ENCODE results near the gene RNF31. TPM values are rescaled to one million over a fixed set of nuclear protein-coding genes. Genes with fewer than 3 reads are reported as not detected.

The RNF31 gene
- total and polyA plus RNA-seq, 2 of the 13 experiments (the other 11 are each of a cell fraction or from before 2014, with no cell fraction given) = 48.2 to 86.8 TPM

- TF ChIP-seq KIAA2018 (CRISPR knock-in tag; IDR thresholded peaks at IDR 0.05; ENCODE audit: borderline replicate concordance) (no peak), KAT7 (CRISPR knock-in tag; IDR thresholded peaks at IDR 0.05; ENCODE audit: borderline replicate concordance) (peak; percentile 48; the same call in 1 of the 2 replicates), CCDC6 (CRISPR knock-in tag; IDR thresholded peaks at IDR 0.05) (no peak), IRF1 (CRISPR knock-in tag; IDR thresholded peaks at IDR 0.05; ENCODE audit: low read depth) (no peak), ZNF263 (CRISPR knock-in tag; IDR thresholded peaks at IDR 0.05) (no peak), TBL1XR1 (IDR thresholded peaks at IDR 0.05; ENCODE audit: borderline replicate concordance, low read length, partially characterized antibody) (no peak), ELF3 (CRISPR knock-in tag; IDR thresholded peaks at IDR 0.05) (peak; percentile 71; the same call in 1 of the 2 replicates), ZNF850 (CRISPR knock-in tag; conservative IDR thresholded peaks at IDR 0.05) (no peak), GLMP (CRISPR knock-in tag; IDR thresholded peaks at IDR 0.05; ENCODE audit: borderline replicate concordance) (no peak), DRAP1 (CRISPR knock-in tag; IDR thresholded peaks at IDR 0.05) (0 out of 2 replicates have a peak, but pooled peaks have one; percentile 51), SRF (IDR thresholded peaks at IDR 0.05; ENCODE audit: low read depth, low read length) (no peak), ELF1 (CRISPR knock-in tag; IDR thresholded peaks at IDR 0.05) (peak; percentile 59), ZNF816 (CRISPR knock-in tag; IDR thresholded peaks at IDR 0.05; ENCODE audit: borderline replicate concordance) (no peak), ADNP (CRISPR knock-in tag; IDR thresholded peaks at IDR 0.05) (peak; percentile 37; the same call in 1 of the 2 replicates), ZNF430 (CRISPR knock-in tag; IDR thresholded peaks at IDR 0.05) (peak; percentile 82), ZNF615 (CRISPR knock-in tag; IDR thresholded peaks at IDR 0.05; ENCODE audit: borderline replicate concordance) (no peak)
- TF ChIP-seq, protein P1, sequence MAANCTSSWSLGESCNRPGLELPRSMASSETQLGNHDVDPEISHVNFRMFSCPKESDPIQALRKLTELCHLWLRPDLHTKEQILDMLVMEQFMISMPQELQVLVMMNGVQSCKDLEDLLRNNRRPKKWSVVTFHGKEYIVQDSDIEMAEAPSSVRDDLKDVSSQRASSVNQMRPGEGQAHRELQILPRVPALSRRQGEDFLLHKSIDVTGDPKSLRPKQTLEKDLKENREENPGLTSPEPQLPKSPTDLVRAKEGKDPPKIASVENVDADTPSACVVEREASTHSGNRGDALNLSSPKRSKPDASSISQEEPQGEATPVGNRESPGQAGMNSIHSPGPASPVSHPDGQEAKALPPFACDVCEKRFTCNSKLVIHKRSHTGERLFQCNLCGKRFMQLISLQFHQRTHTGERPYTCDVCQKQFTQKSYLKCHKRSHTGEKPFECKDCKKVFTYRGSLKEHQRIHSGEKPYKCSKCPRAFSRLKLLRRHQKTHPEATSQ (CRISPR knock-in tag; IDR thresholded peaks at IDR 0.05; ENCODE audit: borderline replicate concordance) = no peak
These were observed 16.4 kb upstream of the RNF31 start (continued) for GRCh38 chr14:24130717-24131548.

Data from HepG2 (cell line).